ENCODE measurements around the gene PARVG.

The PARVG gene

GRCh38 chr22:44165286-44165874 is 15.3 kb upstream of the PARVG start:
- H3K9me3 ChIP-seq = no peaks in the 10 kb centered on the region
- no peak for TF ChIP-seq CTCF (IDR thresholded peaks at IDR 0.05)
- H3K4me3 ChIP-seq (ENCODE audit: low read depth in 1 of 2, low read length in 1 of 2) = no peak overlapping the region
- H3K27me3 ChIP-seq = no peaks in the 10 kb centered on the region
- no peaks in the 10 kb centered on the region for H3K36me3 ChIP-seq
- H3K27ac ChIP-seq = no peak overlapping the region
- H3K4me1 ChIP-seq (ENCODE audit: control insufficient read depth in 1 of 2, insufficient read depth in 1 of 2, low read depth in 1 of 2, low read length in 1 of 2) = peaks cover 8 to 15% of the 10 kb centered on the region in 2 experiments

GRCh38 chr22:44166498-44167276 is 14.0 kb upstream of the PARVG start:
- TF ChIP-seq CTCF (IDR thresholded peaks at IDR 0.05) = no peak
- Histone ChIP-seq H3K9me3 (no peaks in the 10 kb centered on the region), H3K4me1 (ENCODE audit: control insufficient read depth in 1 of 2, insufficient read depth in 1 of 2, low read depth in 1 of 2, low read length in 1 of 2) (peaks cover 4 to 6% of the 10 kb centered on the region in 2 experiments)

GRCh38 chr22:44167501-44167900 is 13.2 kb upstream of the PARVG start:
- TF ChIP-seq CTCF (IDR thresholded peaks at IDR 0.05) = no peak
- Histone ChIP-seq H3K27me3 (no peaks in the 10 kb centered on the region), H3K4me3 (ENCODE audit: low read depth in 1 of 2, low read length in 1 of 2) (no peak overlapping the region), H3K36me3 (no peaks in the 10 kb centered on the region), H3K27ac (no peak overlapping the region), H3K4me1 (ENCODE audit: control insufficient read depth in 1 of 2, insufficient read depth in 1 of 2, low read depth in 1 of 2, low read length in 1 of 2) (peaks cover 12% of the 10 kb centered on the region in 2 experiments), H3K9me3 (no peaks in the 10 kb centered on the region)

More at GRCh38 chr22:44166498-44167276, 14.0 kb upstream of the PARVG start:
- H3K27me3 ChIP-seq = no peaks in the 10 kb centered on the region
- H3K4me3 ChIP-seq (ENCODE audit: low read depth in 1 of 2, low read length in 1 of 2) = no peak overlapping the region
- no peaks in the 10 kb centered on the region for H3K36me3 ChIP-seq
- H3K27ac ChIP-seq = no peak overlapping the region

- Histone ChIP-seq H3K27ac (no peak overlapping the region), H3K36me3 (no peaks in the 10 kb centered on the region), H3K27me3 (no peaks in the 10 kb centered on the region), H3K4me1 (ENCODE audit: control insufficient read depth in 1 of 2, insufficient read depth in 1 of 2, low read depth in 1 of 2, low read length in 1 of 2) (peaks cover 19 to 20% of the 10 kb centered on the region in 2 experiments), H3K4me3 (ENCODE audit: low read depth in 1 of 2, low read length in 1 of 2) (no peak overlapping the region), H3K9me3 (no peaks in the 10 kb centered on the region)
- no peak for TF ChIP-seq CTCF (IDR thresholded peaks at IDR 0.05)
These were observed 12.5 kb upstream of the PARVG start for GRCh38 chr22:44168206-44168605.

- Histone ChIP-seq H3K9me3 (no peaks in the 10 kb centered on the region), H3K27me3 (no peaks in the 10 kb centered on the region), H3K4me3 (ENCODE audit: low read depth in 1 of 2, low read length in 1 of 2) (no peak overlapping the region), H3K4me1 (ENCODE audit: control insufficient read depth in 1 of 2, insufficient read depth in 1 of 2, low read depth in 1 of 2, low read length in 1 of 2) (peaks cover 34 to 37% of the 10 kb centered on the region in 2 experiments), H3K27ac (no peak overlapping the region), H3K36me3 (no peaks in the 10 kb centered on the region)
- TF ChIP-seq CTCF (IDR thresholded peaks at IDR 0.05) = no peak
These were observed 10.3 kb upstream of the PARVG start for GRCh38 chr22:44170470-44170869.
